ENCODE results near the gene PPT2.

PPT2 gene

GRCh38 chr6:32176476-32177182 lies 22.7 kb downstream of the PPT2 start:
- TF ChIP-seq CTCF (IDR thresholded peaks at IDR 0.05; ENCODE audit: poor library complexity, severe bottlenecking): no peak
- Histone ChIP-seq H3K4me3 (ENCODE audit: severe bottlenecking) (peak overlapping the region; percentile 45), H3K36me3 (ENCODE audit: low read depth) (peaks cover 9% of the 10 kb centered on the region), H3K27ac (ENCODE audit: poor library complexity, severe bottlenecking) (peak overlapping the region; percentile 89), H3K27me3 (ENCODE audit: insufficient read depth, poor library complexity, severe bottlenecking) (no peaks in the 10 kb centered on the region), H3K4me1 (ENCODE audit: insufficient read depth, poor library complexity, severe bottlenecking) (peaks cover 4% of the 10 kb centered on the region), H3K9me3 (ENCODE audit: severe bottlenecking) (no peaks in the 10 kb centered on the region)
- ATAC-seq (ENCODE audit: low read depth): peak; percentile 6; the same call in 1 of the 3 replicates
- DNase-seq (ENCODE audit: low spot score): no peak

- no peaks in the 10 kb centered on the region for H3K27me3 ChIP-seq (ENCODE audit: insufficient read depth, poor library complexity, severe bottlenecking)
- no peak for TF ChIP-seq CTCF (IDR thresholded peaks at IDR 0.05; ENCODE audit: poor library complexity, severe bottlenecking)
- peaks cover 9% of the 10 kb centered on the region; the same call in 1 of the 2 replicates for H3K36me3 ChIP-seq (ENCODE audit: low read depth)
- no peaks in the 10 kb centered on the region for H3K9me3 ChIP-seq (ENCODE audit: severe bottlenecking)
- peak overlapping the region; percentile 89 for H3K27ac ChIP-seq (ENCODE audit: poor library complexity, severe bottlenecking)
- H3K4me1 ChIP-seq (ENCODE audit: insufficient read depth, poor library complexity, severe bottlenecking): peaks cover 4% of the 10 kb centered on the region
- peak overlapping the region; percentile 45 for H3K4me3 ChIP-seq (ENCODE audit: severe bottlenecking)
- ATAC-seq (ENCODE audit: low read depth) (peak; percentile 6), DNase-seq (ENCODE audit: low spot score) (no peak)
These were observed 23.3 kb downstream of the PPT2 start for GRCh38 chr6:32177183-32177787.

- Histone ChIP-seq H3K27ac (ENCODE audit: poor library complexity, severe bottlenecking) (peak within 1 kb of the TSS; percentile 89), H3K27me3 (ENCODE audit: insufficient read depth, poor library complexity, severe bottlenecking) (no peaks in the 10 kb centered on the region), H3K36me3 (ENCODE audit: low read depth) (peaks cover 10% of the 10 kb centered on the region), H3K9me3 (ENCODE audit: severe bottlenecking) (no peaks in the 10 kb centered on the region), H3K4me3 (ENCODE audit: severe bottlenecking) (peak within 1 kb of the TSS; percentile 45), H3K4me1 (ENCODE audit: insufficient read depth, poor library complexity, severe bottlenecking) (peaks cover 4% of the 10 kb centered on the region)
- TF ChIP-seq CTCF (IDR thresholded peaks at IDR 0.05; ENCODE audit: poor library complexity, severe bottlenecking): no peak
- ATAC-seq (ENCODE audit: low read depth): peak; percentile 84
- peak; percentile 98 for DNase-seq (ENCODE audit: low spot score)
These were observed 24.0 kb downstream of the PPT2 start, which contains the start of gene RNF5 for GRCh38 chr6:32177788-32178546. Gene RNF5, plus strand, starts transcription at chr6:32178405. Its CDS starts 107 bp downstream, at chr6:32178512.

- Histone ChIP-seq H3K4me3 (ENCODE audit: severe bottlenecking) (peak overlapping the region; percentile 45), H3K27me3 (ENCODE audit: insufficient read depth, poor library complexity, severe bottlenecking) (no peaks in the 10 kb centered on the region), H3K27ac (ENCODE audit: poor library complexity, severe bottlenecking) (peak overlapping the region; percentile 89), H3K36me3 (ENCODE audit: low read depth) (peaks cover 18% of the 10 kb centered on the region), H3K9me3 (ENCODE audit: severe bottlenecking) (no peaks in the 10 kb centered on the region), H3K4me1 (ENCODE audit: insufficient read depth, poor library complexity, severe bottlenecking) (peaks cover 4% of the 10 kb centered on the region)
- DNase-seq (ENCODE audit: low spot score): no peak
- no peak for TF ChIP-seq CTCF (IDR thresholded peaks at IDR 0.05; ENCODE audit: poor library complexity, severe bottlenecking)
- ATAC-seq (ENCODE audit: low read depth): no peak
These were observed 24.9 kb downstream of the PPT2 start for GRCh38 chr6:32178547-32179440.

Data from RWPE2 (cell line).